ENCODE data around the gene PHRF1.

PHRF1 gene

GRCh38 chr11:617199-617911 is 41.1 kb downstream of the PHRF1 start:
- DNase-seq, result no peak

- DNase-seq, result no peak
These were observed 41.8 kb downstream of the PHRF1 start for GRCh38 chr11:617912-618682.

DNA sequence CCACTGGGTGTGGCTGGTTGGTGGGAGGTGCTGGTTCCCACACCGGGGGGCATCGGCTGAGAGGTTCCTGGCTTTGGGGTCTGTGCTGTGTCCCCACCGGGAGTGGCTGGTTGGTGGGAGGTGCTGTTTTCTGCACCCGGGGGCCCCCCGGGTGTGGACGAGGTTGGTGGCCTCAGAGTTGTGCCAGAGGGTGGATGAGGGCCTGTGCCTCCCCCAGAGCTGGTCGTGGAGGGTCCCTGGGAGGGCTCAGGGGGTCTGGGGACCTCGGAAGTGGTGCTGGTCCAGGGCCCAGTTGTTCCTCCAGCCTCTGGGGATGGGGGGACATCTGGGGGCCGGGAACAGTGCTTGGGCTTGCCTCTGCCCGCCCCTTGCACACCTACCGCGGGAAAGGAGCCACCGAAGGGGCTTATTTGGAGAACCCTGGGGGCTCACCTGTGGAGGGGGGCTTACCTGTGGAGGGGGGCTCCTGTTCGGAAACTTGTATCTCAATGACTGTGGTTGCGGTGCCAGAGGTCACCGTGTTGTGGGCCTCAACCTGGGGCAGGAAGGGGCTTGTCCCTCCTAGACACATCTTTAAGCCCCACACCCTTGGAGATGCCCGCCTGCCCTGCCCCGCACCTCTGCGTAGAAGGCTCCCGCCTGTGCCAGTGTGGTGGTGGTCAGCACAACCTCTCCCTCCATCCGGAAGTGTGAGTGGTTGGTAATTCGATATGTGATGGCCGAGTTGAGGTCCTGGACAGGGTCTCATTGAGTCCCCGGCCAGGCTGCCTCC is 42.8 kb downstream of the PHRF1 start:
- DNase-seq, result no peak

DNA sequence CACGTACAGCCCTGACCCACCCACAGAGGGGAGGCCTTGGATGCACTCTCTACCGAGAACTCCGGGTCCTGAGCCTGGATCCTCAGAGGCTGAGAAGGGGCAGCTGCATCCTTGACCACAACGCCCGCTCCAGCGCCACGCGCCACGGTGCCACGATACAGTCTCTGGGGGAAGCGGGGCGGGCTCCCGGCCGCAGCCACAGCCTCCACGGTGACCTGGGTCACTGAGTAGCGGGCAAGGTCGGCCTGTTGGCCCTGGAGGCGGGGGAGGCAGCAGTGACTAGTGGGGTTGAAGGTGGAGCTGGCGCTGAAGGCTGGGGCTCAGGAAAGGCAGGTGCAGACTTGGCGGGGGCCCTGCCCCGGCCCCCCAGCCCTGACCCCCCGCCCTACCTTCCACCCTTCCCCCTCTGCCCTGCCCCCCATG is 43.4 kb downstream of the PHRF1 start:
- DNase-seq, result no peak

DNA sequence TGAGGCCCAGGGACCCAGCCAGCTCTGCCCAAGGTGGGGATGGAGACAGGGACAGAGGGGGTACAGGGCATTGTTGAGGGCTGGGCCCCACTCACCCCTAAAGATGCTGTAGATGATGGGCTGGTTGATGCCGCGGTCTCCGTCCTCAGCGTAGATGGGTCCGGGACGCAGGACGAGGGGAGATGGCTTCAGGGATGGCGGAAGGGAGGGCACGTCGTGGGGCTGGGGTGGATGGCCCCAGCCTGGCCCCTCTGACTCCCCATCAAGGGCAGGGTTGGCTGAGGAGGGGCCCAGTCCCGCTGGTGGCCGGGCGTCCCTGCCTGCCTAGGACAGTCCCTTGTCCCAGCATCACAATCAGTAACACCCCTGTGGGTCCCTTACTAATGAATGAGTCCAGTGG is 43.9 kb downstream of the PHRF1 start:
- no peak for DNase-seq

DNA sequence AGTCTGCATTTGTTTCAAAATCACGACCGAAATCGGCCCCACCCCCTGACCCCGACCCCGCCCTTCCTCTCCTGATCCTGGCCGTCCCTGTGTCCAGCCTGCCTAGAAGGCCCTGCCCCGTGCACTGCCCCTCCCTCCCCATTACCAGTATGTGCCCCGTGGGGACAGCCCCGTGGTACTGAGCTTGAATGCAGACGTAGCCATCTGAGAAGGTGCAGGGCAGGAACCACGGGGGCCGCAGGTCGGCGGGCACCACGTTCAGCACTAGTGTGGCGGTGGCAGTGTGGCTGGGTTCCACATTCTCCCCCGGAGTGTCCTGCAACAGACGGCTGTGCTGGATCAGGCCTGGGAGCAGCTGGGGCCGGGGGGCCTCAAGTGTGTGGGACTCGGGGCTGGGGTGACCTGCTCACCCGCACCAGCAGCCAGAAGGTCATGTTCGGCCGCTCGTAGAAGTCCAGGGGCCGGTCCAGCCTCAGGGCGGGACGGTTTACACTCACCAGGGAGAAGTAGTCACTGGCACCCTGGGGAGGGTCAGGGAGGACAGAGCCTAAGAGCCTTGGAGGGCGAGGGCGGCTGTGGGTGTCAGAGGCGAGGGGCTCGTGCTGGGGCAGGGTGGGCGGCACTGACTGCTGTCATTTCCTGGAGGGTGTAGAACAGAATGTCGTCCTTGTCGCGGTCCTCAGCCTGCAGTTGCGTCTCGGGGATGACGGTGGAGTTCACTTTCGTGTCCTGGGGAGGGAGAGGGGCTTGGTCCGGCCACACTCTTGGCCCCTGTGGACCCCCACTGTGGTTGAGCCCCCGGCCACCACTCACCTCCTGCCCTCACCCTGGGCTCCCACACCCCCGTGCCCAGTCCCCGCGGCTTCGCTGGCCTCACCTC is 44.9 kb downstream of the PHRF1 start:
- DNase-seq, result no peak

GRCh38 chr11:621838-622237 is 45.6 kb downstream of the PHRF1 start:
- no peak for DNase-seq

GRCh38 chr11:623349-623869 is 47.1 kb downstream of the PHRF1 start:
- DNase-seq, result no peak

DNA sequence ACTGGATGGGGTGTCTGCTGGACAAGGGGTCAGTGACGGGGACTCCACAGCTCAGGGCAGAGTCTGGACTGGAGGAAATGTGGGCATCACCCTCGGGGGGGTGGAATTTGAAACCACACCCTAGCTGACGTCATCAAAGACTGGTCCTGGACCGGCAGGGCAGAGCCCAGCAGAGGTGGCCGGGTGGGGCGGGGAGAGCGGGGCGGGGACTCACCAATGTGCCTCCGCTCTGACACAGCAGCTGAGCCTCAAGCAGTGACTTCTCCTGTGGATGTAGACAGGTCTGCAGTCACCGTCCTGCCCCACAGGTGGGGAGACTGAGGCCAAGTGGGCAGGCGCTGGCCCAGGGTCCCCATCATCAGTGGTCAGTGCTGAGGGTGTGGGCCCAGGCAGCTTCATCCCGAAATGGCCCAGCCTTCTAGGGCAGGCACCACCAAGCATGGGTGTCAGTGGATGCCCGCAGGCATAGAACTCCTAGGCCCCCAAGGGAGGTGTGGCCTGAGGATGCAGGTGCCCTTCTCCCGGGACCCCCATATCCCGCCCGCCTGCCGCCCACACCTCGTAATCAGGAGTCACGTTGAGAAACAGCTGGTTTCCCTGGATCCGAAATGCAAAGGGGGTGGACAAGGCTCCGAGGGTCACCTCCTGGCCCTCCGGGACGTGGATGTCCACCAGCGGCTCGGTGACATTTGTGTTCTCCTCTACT is 47.9 kb downstream of the PHRF1 start:
- DNase-seq, result no peak

DNA sequence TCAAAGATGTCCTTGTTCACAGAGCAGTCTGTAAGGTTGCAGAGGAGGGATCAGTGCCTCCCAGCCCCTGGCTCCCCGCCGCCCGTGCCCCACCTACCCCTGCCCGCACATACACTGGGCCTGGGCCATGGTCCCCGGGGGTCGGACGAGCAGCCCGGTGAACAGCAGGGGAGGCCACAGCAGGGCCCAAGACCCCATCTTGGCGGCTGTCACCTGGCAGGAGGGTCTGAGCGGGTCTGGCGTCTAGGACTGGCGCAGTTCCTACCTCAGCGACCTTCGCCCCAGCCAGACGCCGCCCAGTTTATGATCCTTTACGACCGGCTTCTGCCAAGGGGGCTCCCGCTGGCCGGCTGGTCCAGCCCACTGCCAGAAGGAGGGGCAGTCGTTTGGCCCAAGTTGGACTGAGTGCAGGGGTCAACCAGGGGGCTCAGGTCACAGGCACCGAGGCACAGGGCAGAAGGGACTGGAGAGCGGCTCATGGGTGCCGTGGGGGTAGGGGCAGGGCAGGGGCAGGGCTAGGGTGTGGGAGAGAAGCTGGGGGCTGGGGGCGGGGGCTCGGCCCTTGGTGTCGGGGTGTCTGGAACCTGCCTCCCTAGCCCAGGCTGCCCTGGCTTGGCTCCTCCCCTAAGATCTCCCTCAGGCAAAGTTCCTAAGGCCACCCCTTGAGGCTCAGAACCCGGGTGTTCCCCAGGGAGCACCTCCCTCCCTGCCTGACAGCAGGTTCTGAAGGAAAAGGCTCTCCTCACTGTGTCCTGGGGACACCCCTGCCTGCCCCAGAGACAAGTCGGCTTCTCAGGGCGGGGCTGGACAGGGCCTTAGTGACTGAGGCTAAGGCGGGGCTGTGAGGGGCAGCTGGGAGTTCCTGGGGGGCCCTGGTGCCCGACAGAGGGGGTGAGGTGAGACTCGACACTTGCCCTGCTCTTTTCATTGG is 48.7 kb downstream of the PHRF1 start, which contains the start of gene CDHR5:
Gene CDHR5 (minus strand): TSS at position 251 of the 931 bp plus-strand sequence. CDS start 53 bp downstream, at position 198.
- DNase-seq, result no peak

GRCh38 chr11:625636-626268 is 49.5 kb downstream of the PHRF1 start:
- DNase-seq, result no peak

DNA sequence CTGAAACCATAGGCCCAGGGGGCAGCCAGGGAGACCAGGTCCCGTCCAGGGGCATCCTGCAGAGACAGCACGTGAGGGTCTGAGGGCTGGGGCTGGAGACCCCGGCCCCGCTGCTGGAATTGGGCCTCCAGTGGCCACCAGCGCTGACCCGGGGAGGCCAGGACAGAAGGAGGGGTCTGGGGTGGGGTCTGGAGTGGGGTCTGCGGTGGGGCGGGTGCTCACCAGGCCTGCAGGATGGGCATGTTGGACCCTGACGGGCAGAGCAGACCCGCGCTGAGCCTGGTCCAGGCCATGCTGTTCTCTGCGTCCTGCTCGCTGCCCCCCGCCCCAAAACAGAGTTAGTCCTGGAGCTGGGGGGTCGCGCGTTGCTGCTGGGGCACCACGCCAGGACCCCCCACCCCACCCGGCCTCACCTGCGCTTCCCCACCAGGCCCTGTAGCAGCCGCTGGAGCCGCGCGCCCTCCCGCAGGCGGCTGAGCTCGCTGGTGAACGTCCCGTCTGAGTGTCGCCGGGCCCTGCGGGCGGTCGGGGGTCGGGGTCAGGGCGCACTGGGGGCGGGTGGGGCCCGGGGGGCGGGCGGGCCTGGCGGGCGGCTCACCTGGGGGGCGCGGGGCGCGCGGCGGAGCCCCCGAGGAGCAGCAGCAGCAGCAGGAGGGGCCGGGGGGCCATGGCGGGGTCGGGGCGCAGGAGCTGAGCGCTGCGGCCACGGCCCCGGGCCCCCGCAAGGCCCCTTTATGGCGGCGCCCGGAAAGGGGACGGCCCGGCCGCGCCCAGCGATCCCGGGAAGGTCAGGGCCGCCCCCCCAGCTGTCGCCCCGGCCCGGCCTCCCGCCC is 50.4 kb downstream of the PHRF1 start, which contains the start of gene SCT:
Gene SCT (minus strand): TSS at position 707 of the 833 bp plus-strand sequence. CDS start 38 bp downstream, at position 669.
- no peak for DNase-seq

- DNase-seq, result no peak
These were observed 51.0 kb downstream of the PHRF1 start for GRCh38 chr11:627308-627576.

- DNase-seq, result no peak
These were observed 51.8 kb downstream of the PHRF1 start for GRCh38 chr11:628056-628455.

DNA sequence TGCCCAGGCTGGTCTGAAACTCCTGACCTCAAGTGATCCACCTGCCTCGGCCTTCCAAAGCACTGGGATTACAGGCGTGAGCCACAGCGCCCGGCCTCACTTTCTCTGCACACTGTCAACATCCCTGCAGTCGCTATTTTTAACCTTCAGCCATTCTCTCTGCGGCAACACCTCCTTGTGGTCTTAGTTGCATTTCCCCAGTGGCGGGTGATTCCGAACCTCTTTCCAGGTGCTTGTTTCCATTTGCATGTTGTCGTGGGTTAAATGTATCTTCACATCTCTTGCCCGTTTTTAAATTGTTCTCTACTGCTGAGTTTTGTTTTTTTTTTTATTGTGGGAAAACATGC is 52.9 kb downstream of the PHRF1 start:
- no peak for DNase-seq

GRCh38 chr11:630871-631270 is 54.6 kb downstream of the PHRF1 start:
- no peak for DNase-seq

DNA sequence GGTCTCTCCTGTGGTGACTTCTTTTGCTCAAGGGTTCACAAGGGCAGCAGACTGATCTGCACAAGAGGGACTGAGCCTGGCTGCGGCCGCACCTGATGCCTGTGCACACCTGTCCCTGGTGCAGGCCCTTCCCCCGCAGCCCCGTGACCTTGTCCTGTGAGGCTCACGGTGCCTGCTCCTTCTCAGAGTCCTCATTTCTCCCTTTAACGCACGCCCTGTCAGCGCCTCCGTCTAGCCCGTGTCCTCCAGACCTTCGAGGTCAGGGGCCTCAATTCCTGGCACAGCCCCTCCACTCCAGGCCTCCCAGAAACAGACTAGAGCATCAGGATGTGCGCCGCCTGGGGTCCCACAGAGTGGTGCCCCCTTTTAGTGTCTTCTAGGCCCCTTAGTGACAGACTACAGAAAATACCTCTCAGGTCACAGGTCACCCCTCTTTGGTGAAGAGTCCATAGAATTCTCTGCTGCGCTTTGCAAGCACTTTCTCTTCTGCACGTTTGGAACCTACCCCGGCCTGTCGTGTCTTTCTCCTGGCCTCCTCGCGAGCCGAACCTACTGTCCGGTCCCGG is 59.8 kb downstream of the PHRF1 start:
- no peak for DNase-seq

GRCh38 chr11:636511-637332 is 60.5 kb downstream of the PHRF1 start, which contains the start of gene DRD4:
Gene DRD4, plus strand, starts transcription at chr11:637269. Its CDS starts 36 bp downstream, at chr11:637305.
- no peak for DNase-seq

Measured in NCI-H1436 treated with DMSO at 0.1 percent for 48 hours (cell line).